B cell (primary cell): Measurements from ENCODE around the gene MSH3.
"Not testable (repeated sequence)": the region's sequence is repeated elsewhere in the genome, so short reads cannot be mapped to it uniquely, and the experiment has no call there.

Source experiments
- CTCF ChIP-seq: fragments of 200-600 bp; IDR thresholded peaks from one replicate; pipeline ENCODE4 v1.8.0; 2022; ENCODE audit warnings: antibody characterized with exemption, mild to moderate bottlenecking
- EZH2 ChIP-seq: IDR thresholded peaks from 2 replicates; pipeline ENCODE4 v1.6.1; 2012; ENCODE audit warnings: borderline replicate concordance, low read depth, mild to moderate bottlenecking, moderate library complexity, low read length; ENCODE audit not compliant: insufficient read depth, poor library complexity, severe bottlenecking

DNA sequence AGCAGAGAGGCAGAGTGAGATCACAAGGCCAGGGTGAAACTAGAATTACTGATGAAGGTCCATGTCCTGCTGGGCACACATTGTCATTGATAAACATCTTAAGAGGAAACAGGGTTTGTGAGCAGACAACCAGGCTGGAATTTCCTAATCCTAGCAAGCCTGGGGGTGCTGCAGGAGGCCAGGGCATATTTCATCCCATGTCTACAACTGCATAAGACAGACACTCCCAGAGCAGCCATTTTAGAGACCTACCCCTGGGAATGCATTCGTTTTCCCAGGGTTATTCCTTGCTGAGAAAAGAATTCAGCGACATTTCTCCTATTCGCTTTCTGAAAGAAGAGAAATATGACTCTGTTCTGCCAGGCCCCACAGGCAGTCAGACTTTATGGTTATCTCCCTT lies 248.2 kb downstream of the MSH3 start:
- TF ChIP-seq CTCF, EZH2: not testable (repeated sequence)
